ENCODE data around the gene PKD2L2. TPM values are rescaled to one million over a fixed set of nuclear protein-coding genes. Genes with fewer than 3 reads are reported as not detected.
"Not testable (repeated sequence)": the region's sequence is repeated elsewhere in the genome, so short reads cannot be mapped to it uniquely, and the experiment has no call there.

The PKD2L2 gene
- total and polyA plus RNA-seq, 7 donors = 0.07 to 0.36 TPM; not detected in 5

- no peak overlapping the region for H3K4me3 ChIP-seq
- no peak overlapping the region for H3K27ac ChIP-seq
- no peaks in the 10 kb centered on the region for H3K36me3 ChIP-seq
- no peaks in the 10 kb centered on the region for H3K9me3 ChIP-seq
- DNase-seq = no peak
- 88 to 91% methylated on average over 6 of the region's 6 CpGs for WGBS, 2 donors
- TF ChIP-seq CTCF (IDR thresholded peaks at IDR 0.05) = no peak
- TF ChIP-seq EP300 (IDR thresholded peaks at IDR 0.05) = no peak
- TF ChIP-seq POLR2A (IDR thresholded peaks at IDR 0.05) = no peak
- TF ChIP-seq POLR2AphosphoS5 (IDR thresholded peaks at IDR 0.05) = no peak
- no peaks in the 10 kb centered on the region for H3K4me1 ChIP-seq
- H3K27me3 ChIP-seq = no peaks in the 10 kb centered on the region
- intact Hi-C loops (cut with DNase I) = no loop called here
Measured at GRCh38 chr5:137847687-137848086, 41.6 kb upstream of the PKD2L2 start.

GRCh38 chr5:137853165-137853564 lies 36.1 kb upstream of the PKD2L2 start:
- H3K36me3 ChIP-seq; DNase-seq; H3K27ac ChIP-seq; H3K9me3 ChIP-seq; H3K4me3 ChIP-seq; intact Hi-C loops (cut with DNase I); H3K27me3 ChIP-seq; H3K4me1 ChIP-seq: not testable (repeated sequence)

GRCh38 chr5:137856201-137856600 lies 33.1 kb upstream of the PKD2L2 start:
- no peak for DNase-seq
- intact Hi-C loops (cut with DNase I) = no loop called here
- no peak for TF ChIP-seq CTCF (IDR thresholded peaks at IDR 0.05)
- no peak for TF ChIP-seq POLR2A (IDR thresholded peaks at IDR 0.05)
- TF ChIP-seq EP300 (IDR thresholded peaks at IDR 0.05) = no peak
- no peak for TF ChIP-seq POLR2AphosphoS5 (IDR thresholded peaks at IDR 0.05)
- WGBS, 2 donors = 84 to 89% methylated on average over 3 of the region's 3 CpGs
- Histone ChIP-seq H3K27ac (no peak overlapping the region), H3K36me3 (no peaks in the 10 kb centered on the region), H3K4me1 (peaks cover 0 to 11% (median 4%) of the 10 kb centered on the region in 4 donors), H3K9me3 (no peaks in the 10 kb centered on the region), H3K4me3 (no peak overlapping the region), H3K27me3 (no peaks in the 10 kb centered on the region)

GRCh38 chr5:137856916-137857862 lies 32.1 kb upstream of the PKD2L2 start:
- Histone ChIP-seq H3K27me3 (no peaks in the 10 kb centered on the region), H3K36me3 (no peaks in the 10 kb centered on the region), H3K4me3 (no peak overlapping the region), H3K27ac (peak overlapping the region in 2 of 4 donors; percentile 11 to 33), H3K9me3 (no peaks in the 10 kb centered on the region), H3K4me1 (peaks cover 0 to 11% (median 4%) of the 10 kb centered on the region in 4 donors)
- no peak for DNase-seq
- WGBS, 2 donors = 87 to 92% methylated on average over 5 of the region's 5 CpGs
- no peak for TF ChIP-seq POLR2A (IDR thresholded peaks at IDR 0.05)
- TF ChIP-seq CTCF (IDR thresholded peaks at IDR 0.05) = no peak
- TF ChIP-seq EP300 (IDR thresholded peaks at IDR 0.05) = no peak
- TF ChIP-seq POLR2AphosphoS5 (IDR thresholded peaks at IDR 0.05) = no peak
- intact Hi-C loops (cut with DNase I) = no loop called here

- Histone ChIP-seq H3K27ac (peak overlapping the region in 3 of 4 donors; percentile 7 to 33 (median 28)), H3K9me3 (no peaks in the 10 kb centered on the region), H3K27me3 (no peaks in the 10 kb centered on the region), H3K4me1 (peaks cover 0 to 11% (median 4%) of the 10 kb centered on the region in 4 donors), H3K36me3 (no peaks in the 10 kb centered on the region), H3K4me3 (peak overlapping the region in 3 of 4 donors; percentile 14 to 22 (median 21))
- TF ChIP-seq POLR2A (IDR thresholded peaks at IDR 0.05) (no peak), CTCF (IDR thresholded peaks at IDR 0.05) (no peak), EP300 (IDR thresholded peaks at IDR 0.05) (no peak), POLR2AphosphoS5 (IDR thresholded peaks at IDR 0.05) (no peak)
- intact Hi-C loops (cut with DNase I) = no loop called here
- DNase-seq = no peak
- 31% methylated on average over 3 of the region's 3 CpGs for WGBS, 2 donors
Measured at GRCh38 chr5:137858223-137858916, 30.9 kb upstream of the PKD2L2 start.

Data from sigmoid colon (tissue), 7 donors.